K562 (cell line): Measurements from ENCODE around the gene ID1. TPM values are rescaled to one million over a fixed set of nuclear protein-coding genes. Genes with fewer than 3 reads are reported as not detected.

Experiments used
- ATAC-seq: fragments of 200-7000 bp; cut with Tn5 transposase; 3 replicates; pipeline ENCODE4 v1.9.1; 2020; ENCODE audit warnings: moderate library complexity
- BruUV-seq: library from RNA; stranded (reverse); fragments of 400-500 nt; replicated peaks from 2 replicates; lab custom pipeline; 2021; lab: Mats Ljungman, UMichigan
- CTCF ChIA-PET: fragments of 300-600 bp; formaldehyde crosslinking; extraction: SDS; loops from one replicate; lab custom pipeline; 2021; ENCODE audit warnings: low intra/inter-chr PET ratio; lab: Yijun Ruan, JAX
- POLR2A ChIA-PET: fragments of 300-600, 350-650 bp; sonication (Branson Sonifier 250); formaldehyde crosslinking; extraction: SDS; loops from one replicate; lab custom pipeline; 2021; ENCODE audit warnings: antibody characterized with exemption, inconsistent platforms; lab: Yijun Ruan, JAX
- DNase-seq, 4 experiments: peaks; one replicate each; pipeline versions ENCODE4 v3.0.0 to v3.0.0-alpha.2; 2011 to 2018; ENCODE audit warnings: low spot score in 3 of 4, mixed read lengths in 3 of 4; ENCODE audit errors: extremely low read depth in 1 of 4
- FAIRE-seq: peaks from 2 replicates; lab custom pipeline; 2011; peaks lifted over from hg19 to GRCh38; lab: Jason Lieb, UNC
- H2AFZ ChIP-seq: 2 replicates; pipeline ENCODE4 v1.6.0; 2011; ENCODE audit warnings: low read depth, low read length, control low read depth, inconsistent platforms
- H3K27ac ChIP-seq: fragments of 200-600 bp; 3 replicates; pipeline ENCODE4 v1.8.0; 2011; ENCODE audit warnings: low read depth, mild to moderate bottlenecking, control low read depth, inconsistent platforms, low read length, moderate library complexity, mixed read lengths; ENCODE audit errors: extremely low read depth
- H3K27me3 ChIP-seq, 2 experiments: fragments of 300-600 bp in 1 of 2; 2 replicates in 1 of 2; 3 replicates in 1 of 2; pipeline versions ENCODE4 v1.6.0 to v1.8.0; 2011; ENCODE audit warnings: inconsistent platforms in 2 of 2, low read length in 2 of 2, mild to moderate bottlenecking in 1 of 2, mixed read lengths in 1 of 2, moderate library complexity in 1 of 2; ENCODE audit not compliant: control insufficient read depth in 2 of 2, insufficient read depth in 2 of 2
- H3K36me3 ChIP-seq: fragments of 300-600 bp; 3 replicates; pipeline ENCODE4 v1.8.0; 2011; ENCODE audit warnings: mild to moderate bottlenecking, low read length, inconsistent platforms; ENCODE audit not compliant: control insufficient read depth, insufficient read depth
- H3K4me1 ChIP-seq, 2 experiments: fragments of 200-600 bp in 1 of 2; replicated peaks in 1 of 2; 2 replicates in 1 of 2; 3 replicates in 1 of 2; pipeline versions ENCODE4 v1.5.1 to v1.8.0; 2011; ENCODE audit warnings: inconsistent platforms in 2 of 2, low read length in 2 of 2, mild to moderate bottlenecking in 1 of 2, mixed read lengths in 1 of 2, moderate library complexity in 1 of 2; ENCODE audit not compliant: control insufficient read depth in 2 of 2, insufficient read depth in 2 of 2
- H3K4me2 ChIP-seq: 2 replicates; pipeline ENCODE4 v1.6.1; 2011; ENCODE audit warnings: low read length, control low read depth, inconsistent platforms, mixed read lengths; ENCODE audit not compliant: insufficient read depth
- H3K4me3 ChIP-seq: fragments of 200-600 bp; sonication (generic), shearing (Covaris generic); 2 replicates; pipeline ENCODE4 v1.5.1; 2016; ENCODE audit warnings: control low read depth, inconsistent platforms
- H3K79me2 ChIP-seq: fragments of 200-600 bp; 3 replicates; pipeline ENCODE4 v1.8.0; 2011; ENCODE audit warnings: low read length, inconsistent platforms; ENCODE audit not compliant: control insufficient read depth, insufficient read depth
- H3K9ac ChIP-seq, 2 experiments: 2 replicates each; pipeline versions ENCODE4 v1.6.0 to v1.6.1; 2011; ENCODE audit warnings: low read depth in 2 of 2, low read length in 2 of 2, control low read depth in 1 of 2, inconsistent platforms in 1 of 2, mild to moderate bottlenecking in 1 of 2, mixed read lengths in 1 of 2; ENCODE audit not compliant: insufficient read depth in 1 of 2
- H3K9me1 ChIP-seq: one replicate; pipeline ENCODE4 v1.6.0; 2011; ENCODE audit warnings: inconsistent platforms, mild to moderate bottlenecking, low read length, moderate library complexity; ENCODE audit not compliant: control insufficient read depth, insufficient read depth
- H3K9me3 ChIP-seq: replicated peaks from 2 replicates; pipeline ENCODE4 v1.5.1; 2011; ENCODE audit warnings: low read depth, low read length, inconsistent platforms; ENCODE audit not compliant: control insufficient read depth, insufficient read depth
- H4K20me1 ChIP-seq: replicated peaks from 2 replicates; pipeline ENCODE4 v1.6.1; 2011; ENCODE audit warnings: low read length, inconsistent platforms, mixed read lengths; ENCODE audit not compliant: control insufficient read depth, insufficient read depth
- BMI1 ChIP-seq: fragments of 150-350 bp; IDR thresholded peaks from 2 replicates; pipeline ENCODE4 v1.6.1; 2014; ENCODE audit warnings: low read length
- FOXP4 ChIP-seq: sonication (generic); formaldehyde crosslinking; IDR thresholded peaks from 2 replicates; pipeline ENCODE4 v1.8.0; 2022; ENCODE audit warnings: mild to moderate bottlenecking, missing genetic modification reagents, borderline replicate concordance
- HDAC1 ChIP-seq, 2 experiments: fragments of 450-650 bp; IDR thresholded peaks; 2 replicates each; pipeline ENCODE4 v1.6.1; 2016 to 2017; ENCODE audit warnings: inconsistent platforms in 1 of 2, mild to moderate bottlenecking in 1 of 2, moderate library complexity in 1 of 2
- NCOA1 ChIP-seq: fragments of 450-650 bp; IDR thresholded peaks from 2 replicates; pipeline ENCODE4 v1.6.1; 2016; ENCODE audit warnings: low read depth
- ZNF766 ChIP-seq: fragments of 200-800 bp; sonication (Bioruptor generic); conservative IDR thresholded peaks from 2 replicates; pipeline ENCODE4 v1.6.1; 2016; ENCODE audit warnings: missing genetic modification characterization, missing compliant biosample characterization
- WGBS: fragments of 100-300 bp; shearing (Covaris generic); methylation state at CpG from one replicate; pipeline ENCODE4 v1.1.6; 2016; ENCODE audit warnings: low coverage, mixed read lengths; ENCODE audit not compliant: insufficient coverage; ENCODE audit errors: missing lambda C conversion rate; 5-methylcytosine and 5-hydroxymethylcytosine counted together
- in situ Hi-C: fragments of 300-500 bp; cut with MboI; formaldehyde crosslinking; loops from 4 replicates; pipeline ENCODE4 v1.15.0; 2018; ENCODE audit warnings: inconsistent platforms, mixed read lengths
- intact Hi-C: fragments of 100-400 bp; cut with micrococcal nuclease; formaldehyde crosslinking; loops from 2 replicates; pipeline ENCODE4 v1.14.2; 2022
- polyA plus RNA-seq, 8 experiments: library from polyadenylated mRNA; depleted of rRNA in 4 of 8; stranded (reverse) in 5 of 8; unstranded in 3 of 8; fragments of >200 nt; fragmentation: Nextera tagmentation in 2 of 8; fragmentation: Illumina TruSeq in 1 of 8; extraction: Ambion mirVana in 2 of 8; extraction: Trizol in 1 of 8; gene quantifications; 2 replicates each; pipeline versions ENCODE4 v1.2.1 to v1.2.3, GENCODE V29; 2011 to 2014; ENCODE audit warnings: inconsistent platforms in 1 of 8, missing spikeins in 1 of 8
- total RNA-seq, 7 experiments: library from RNA; depleted of rRNA in 6 of 7; stranded (reverse); fragments of >200 nt in 6 of 7; fragmentation: Illumina TruSeq in 2 of 7; extraction: Trizol in 2 of 7; gene quantifications; 2 replicates each; pipeline versions ENCODE4 v1.2.1 to v1.2.3, GENCODE V29; 2011 to 2021; ENCODE audit warnings: low replicate concordance in 1 of 7

The ID1 gene
- total and polyA plus RNA-seq, 9 of the 15 experiments (the other 6 are each of a cell fraction or from before 2014, with no cell fraction given), result 1.4 to 358 (median 65.0) TPM

GRCh38 chr20:31602431-31602778 is 2.7 kb upstream of the ID1 start:
- no peak overlapping the region for H2AFZ ChIP-seq
- H3K9ac ChIP-seq, result no peak overlapping the region
- no peaks in the 10 kb centered on the region for H3K27me3 ChIP-seq
- ATAC-seq, result no peak
- no peaks in the 10 kb centered on the region; the same call in 1 of the 2 replicates for H4K20me1 ChIP-seq
- no peak for TF ChIP-seq FOXP4 (CRISPR knock-in tag)
- TF ChIP-seq NCOA1, result no peak
- TF ChIP-seq HDAC1 (IDR thresholded peaks at IDR 0.05), result no peak
- no peak for TF ChIP-seq ZNF766 (CRISPR knock-in tag)
- TF ChIP-seq BMI1, result no peak
- H3K4me1 ChIP-seq, result peaks cover 6 to 38% of the 10 kb centered on the region in 2 experiments; a peak in 4 of 5 replicates
- H3K9me1 ChIP-seq, result no peaks in the 10 kb centered on the region
- no peak overlapping the region for H3K4me3 ChIP-seq
- WGBS, result 91% methylated on average over 4 of the region's 4 CpGs
- ChIA-PET CTCF (no interaction called here), POLR2A (interaction anchor here (0.6 to 7.6 kb wide), 4 partner anchors 11 to 259 kb away, joined by 3 to 107 read pairs (median 39); no protein-coding TSS in a partner anchor)
- H3K27ac ChIP-seq, result no peak overlapping the region
- in situ Hi-C loops, result no loop called here
- H3K9me3 ChIP-seq, result no peaks in the 10 kb centered on the region
- FAIRE-seq, result no peak
- peaks cover 31% of the 10 kb centered on the region for H3K79me2 ChIP-seq
- no peak overlapping the region for H3K4me2 ChIP-seq
- BruUV-seq, result no TSS peak
- intact Hi-C loops, result no loop called here
- DNase-seq, result no peak
- peaks cover 14% of the 10 kb centered on the region; the same call in 1 of the 3 replicates for H3K36me3 ChIP-seq
